Stimulated activated CD4-positive, alpha-beta T cell treated with anti-CD3 and anti-CD28 coated beads, TNF-alpha, amount 100 ng/mL, for 48 hours (primary cell): ENCODE data around the gene GNAI2.
"Not testable (repeated sequence)": the region's sequence is repeated elsewhere in the genome, so short reads cannot be mapped to it uniquely, and the experiment has no call there.

ENCODE experiments used
- DNase-seq, 3 donors: peaks; one replicate each; pipeline ENCODE4 v3.0.0-alpha.2; 2020; ENCODE audit warnings: low read depth in 3 of 3

GNAI2 gene

GRCh38 chr3:50264383-50264963, 28.5 kb downstream of the GNAI2 start:
- no peak for DNase-seq

DNA sequence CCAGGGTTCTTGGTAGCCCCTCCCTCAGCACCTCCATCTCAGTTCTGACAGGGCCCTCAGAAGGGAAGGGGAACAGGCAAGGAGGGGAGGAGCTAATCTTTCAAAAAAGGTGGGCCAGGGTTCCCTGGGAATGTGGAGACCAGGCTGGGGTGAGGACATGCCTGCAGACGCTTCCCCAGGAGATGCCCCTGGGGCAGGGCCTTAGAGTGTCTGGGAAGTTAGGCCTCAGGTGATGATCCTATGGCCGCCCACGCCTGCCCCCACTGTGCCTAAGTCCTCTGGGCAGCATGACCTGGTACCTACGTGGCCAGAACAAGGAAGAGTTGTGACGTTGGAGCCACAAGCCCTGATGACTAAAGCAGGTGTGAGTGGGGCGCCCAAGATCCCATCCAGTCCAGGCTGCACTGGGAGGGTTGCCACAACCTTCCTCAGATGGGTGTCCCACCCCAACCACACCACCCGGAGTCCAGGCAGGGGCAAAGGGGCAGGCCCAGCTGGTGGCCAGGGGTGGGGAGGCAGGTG, 29.0 kb downstream of the GNAI2 start:
- no peak for DNase-seq

DNA sequence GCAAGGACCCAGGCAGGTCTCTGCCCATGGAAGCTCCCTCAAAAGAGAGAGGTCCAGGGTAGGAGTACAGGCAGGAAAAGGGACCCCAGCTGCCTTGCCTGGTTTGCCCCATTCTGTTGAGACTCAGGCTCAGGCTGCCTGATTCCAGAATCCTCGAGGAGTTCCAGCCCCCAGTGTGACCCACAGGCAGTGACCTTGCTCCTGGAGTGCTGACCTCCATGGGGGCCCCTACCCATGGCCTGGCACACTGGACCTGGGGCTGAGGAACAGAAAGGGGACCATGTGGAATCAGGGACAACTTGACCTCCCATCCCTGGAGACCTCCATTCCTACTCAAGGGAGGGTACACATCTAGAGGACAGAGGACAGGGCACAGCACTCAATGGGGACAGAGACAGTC, 29.6 kb downstream of the GNAI2 start:
- no peak for DNase-seq

DNA sequence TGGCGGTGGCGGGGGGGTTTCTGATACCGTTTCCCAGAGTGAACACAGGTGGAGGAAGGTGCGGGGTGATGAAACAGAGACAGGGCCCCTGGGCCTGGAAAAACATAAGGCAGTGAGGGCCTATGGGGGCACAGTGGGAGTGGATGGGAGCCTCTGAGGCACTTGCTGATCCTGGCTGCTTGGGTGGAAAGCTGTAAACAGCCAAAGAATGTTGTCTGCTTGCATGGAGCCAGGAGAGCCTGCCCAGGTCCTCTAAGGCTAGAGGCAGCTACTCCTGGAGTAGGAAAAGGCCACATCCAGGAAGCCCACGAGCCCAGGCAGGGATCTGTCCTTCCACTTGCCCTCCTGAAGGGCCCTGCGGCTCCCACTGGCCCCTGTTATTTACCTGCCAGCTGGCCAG, 30.0 kb downstream of the GNAI2 start:
- DNase-seq, result no peak

DNA sequence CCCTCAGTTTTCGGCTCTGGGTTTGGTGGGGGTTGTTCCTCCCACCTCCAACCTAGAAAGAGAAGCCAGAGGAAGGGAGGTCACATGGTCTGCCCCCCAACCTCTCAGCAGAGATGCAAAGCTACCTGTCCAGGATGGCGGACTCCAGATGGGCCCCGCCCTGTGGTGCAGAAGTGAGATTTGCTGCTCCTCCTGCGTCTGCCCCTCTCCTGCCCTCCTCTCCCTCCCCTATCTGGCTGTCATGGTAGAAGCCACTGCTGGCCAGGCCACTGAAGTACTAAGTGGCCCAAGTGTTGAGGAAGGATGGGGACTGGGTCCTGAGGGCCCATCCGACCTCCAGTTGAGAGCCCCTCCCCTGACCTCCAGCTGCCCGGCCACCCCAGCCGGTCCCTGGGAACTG, 30.8 kb downstream of the GNAI2 start:
- no peak for DNase-seq

- no peak for DNase-seq
These were observed 31.4 kb downstream of the GNAI2 start for GRCh38 chr3:50267280-50267913.

DNA sequence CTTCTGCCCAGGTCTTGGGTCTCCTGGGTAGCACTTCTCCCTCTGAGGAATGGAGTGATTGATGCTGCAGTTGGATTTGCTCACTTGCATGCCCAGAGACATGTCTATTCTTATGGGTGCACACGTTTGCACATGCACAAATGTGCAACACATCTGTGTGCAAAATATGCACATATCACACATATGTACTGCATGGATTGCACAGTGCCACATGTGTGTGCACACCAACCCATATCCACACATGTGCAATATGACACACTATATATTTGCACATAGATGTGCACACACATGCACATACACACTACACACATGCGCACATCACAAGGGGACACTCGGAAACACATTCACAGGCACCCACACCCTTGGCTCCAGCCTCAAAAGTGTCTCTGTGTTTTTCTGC, 32.3 kb downstream of the GNAI2 start:
- DNase-seq, result no peak

DNA sequence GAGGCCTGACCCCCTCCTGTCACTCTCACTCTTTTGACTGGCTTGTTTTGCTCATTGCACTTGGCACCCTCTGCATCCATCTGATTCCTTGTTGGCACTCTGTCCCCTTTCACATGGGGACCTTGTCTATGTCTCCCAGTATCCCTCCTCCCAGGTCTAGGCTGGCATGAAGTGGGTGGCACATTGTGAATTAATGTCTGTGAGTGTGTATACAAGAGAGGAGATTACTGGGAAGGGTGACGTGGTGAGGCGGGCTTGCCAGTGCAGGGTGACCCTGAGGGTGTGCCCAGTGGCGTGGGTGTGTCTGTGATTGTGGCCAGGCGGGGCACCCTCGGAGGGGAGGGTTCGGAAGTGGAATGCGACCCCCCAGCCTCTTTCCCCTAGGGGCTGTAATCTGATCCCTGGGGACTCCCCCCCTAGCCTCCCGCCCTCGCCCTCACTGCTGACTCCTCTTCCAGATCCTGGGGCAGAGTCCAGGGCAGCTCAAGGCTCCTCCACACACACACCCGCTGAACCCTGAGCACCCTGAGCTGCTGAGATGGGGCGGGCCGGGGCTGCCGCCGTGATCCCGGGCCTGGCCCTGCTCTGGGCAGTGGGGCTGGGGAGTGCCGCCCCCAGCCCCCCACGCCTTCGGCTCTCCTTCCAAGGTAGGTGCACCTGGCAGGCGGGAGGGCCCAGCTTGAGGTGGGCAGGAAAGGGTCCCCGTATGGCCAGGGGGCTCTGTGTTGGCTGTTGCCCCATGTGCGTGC, 32.9 kb downstream of the GNAI2 start, which contains the start of gene SEMA3B:
Gene SEMA3B (plus strand): TSS at position 445 of the 749 bp plus-strand sequence. CDS start 94 bp downstream, at position 539.
- no peak for DNase-seq

- DNase-seq, result no peak
These were observed 33.5 kb downstream of the GNAI2 start for GRCh38 chr3:50269460-50269859.

GRCh38 chr3:50269977-50270413, 34.0 kb downstream of the GNAI2 start:
- DNase-seq, result no peak

DNA sequence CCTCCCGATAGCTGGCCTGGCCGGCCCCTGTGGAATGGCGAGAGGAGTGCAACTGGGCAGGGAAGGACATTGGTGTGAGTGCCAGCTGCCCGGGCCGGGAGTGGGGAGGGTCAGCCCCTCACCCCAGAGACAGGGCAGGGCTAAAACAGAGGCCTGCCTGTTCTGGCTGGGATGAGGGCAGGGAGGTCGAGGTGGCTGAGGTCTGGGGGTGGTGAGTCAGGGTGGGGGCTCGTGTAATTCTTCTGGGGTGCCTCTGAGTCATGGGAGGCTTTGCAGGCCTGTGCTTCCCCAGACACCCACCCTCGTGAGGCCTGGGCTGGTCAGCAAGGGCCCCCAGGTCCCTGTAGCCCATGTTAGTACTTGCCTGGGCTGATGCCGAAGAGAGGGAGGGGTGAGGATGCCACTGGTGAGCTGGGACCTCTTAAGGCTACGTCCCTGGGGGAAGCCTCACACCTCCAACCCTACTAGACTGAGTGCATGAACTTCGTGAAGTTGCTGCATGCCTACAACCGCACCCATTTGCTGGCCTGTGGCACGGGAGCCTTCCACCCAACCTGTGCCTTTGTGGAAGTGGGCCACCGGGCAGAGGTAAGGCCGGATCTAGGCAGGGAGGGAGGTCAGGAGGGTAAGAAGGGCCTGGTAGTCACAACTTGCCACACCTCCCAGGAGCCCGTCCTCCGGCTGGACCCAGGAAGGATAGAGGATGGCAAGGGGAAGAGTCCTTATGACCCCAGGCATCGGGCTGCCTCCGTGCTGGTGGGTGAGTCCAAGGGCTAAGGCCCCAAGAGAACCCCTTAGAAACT, 34.6 kb downstream of the GNAI2 start:
- DNase-seq, result no peak

- DNase-seq, result no peak
These were observed 35.4 kb downstream of the GNAI2 start for GRCh38 chr3:50271314-50271936.

GRCh38 chr3:50272538-50272910, 36.5 kb downstream of the GNAI2 start:
- not testable (repeated sequence) for DNase-seq

DNA sequence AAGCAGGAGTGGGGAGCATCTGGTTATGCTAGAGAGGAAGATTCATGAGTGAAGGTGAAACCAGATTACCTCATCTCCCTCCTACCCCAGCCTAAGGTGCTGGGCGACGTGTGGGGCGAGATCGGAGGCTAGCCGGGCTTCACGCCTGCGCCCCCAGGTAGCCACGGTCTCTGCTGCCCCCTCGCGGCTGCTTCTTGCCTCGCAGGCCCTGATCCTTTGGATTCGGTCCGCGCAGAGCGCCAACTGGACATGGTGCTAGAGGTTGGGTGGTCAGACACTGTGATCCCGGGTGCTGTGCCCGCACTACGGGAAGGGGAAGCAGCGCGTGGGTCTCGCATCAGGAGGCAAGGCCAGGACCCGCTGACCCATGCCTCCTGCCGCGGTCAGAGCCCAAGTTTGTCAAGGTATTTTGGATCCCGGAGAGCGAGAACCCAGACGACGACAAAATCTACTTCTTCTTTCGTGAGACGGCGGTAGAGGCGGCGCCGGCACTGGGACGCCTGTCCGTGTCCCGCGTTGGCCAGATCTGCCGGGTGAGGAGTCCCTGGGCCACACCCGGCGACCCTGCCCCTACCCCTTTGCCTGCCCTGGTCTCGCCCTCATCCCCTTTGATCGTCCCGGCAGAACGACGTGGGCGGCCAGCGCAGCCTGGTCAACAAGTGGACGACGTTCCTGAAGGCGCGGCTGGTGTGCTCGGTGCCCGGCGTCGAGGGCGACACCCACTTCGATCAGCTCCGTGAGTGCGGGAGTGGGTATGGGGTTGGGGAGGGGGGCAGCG, 37.1 kb downstream of the GNAI2 start:
- peak; percentile 78 to 89 (median 87) for DNase-seq

DNA sequence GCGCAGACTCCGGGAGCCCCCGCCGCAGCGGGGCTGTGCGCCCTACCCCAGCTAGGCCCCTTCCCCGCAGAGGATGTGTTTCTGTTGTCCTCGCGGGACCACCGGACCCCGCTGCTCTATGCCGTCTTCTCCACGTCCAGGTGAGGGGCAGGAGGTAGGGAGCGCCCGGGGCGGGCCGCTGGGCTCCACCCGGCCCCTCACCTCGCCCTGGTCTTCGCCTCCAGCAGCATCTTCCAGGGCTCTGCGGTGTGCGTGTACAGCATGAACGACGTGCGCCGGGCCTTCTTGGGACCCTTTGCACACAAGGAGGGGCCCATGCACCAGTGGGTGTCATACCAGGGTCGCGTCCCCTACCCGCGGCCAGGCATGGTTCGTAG, 37.7 kb downstream of the GNAI2 start:
- no peak for DNase-seq

- peak; percentile 65 to 78 (median 77) for DNase-seq
These were observed 38.5 kb downstream of the GNAI2 start for GRCh38 chr3:50274371-50275104.

- no peak for DNase-seq
These were observed 39.4 kb downstream of the GNAI2 start for GRCh38 chr3:50275141-50275995.

GRCh38 chr3:50275996-50276761, 40.2 kb downstream of the GNAI2 start:
- peak in 1 of 3 donors; percentile 27 for DNase-seq
